NCI-H2029 (cell line): Measurements from ENCODE around the gene CMKLR1.

Experiments used
- DNase-seq: peaks from one replicate; lab custom pipeline; 2025; lab: John Stamatoyannopoulos, UW

The CMKLR1 gene

GRCh38 chr12:108266131-108266530 is 73.0 kb downstream of the CMKLR1 start:
- no peak for DNase-seq

GRCh38 chr12:108265505-108265904 is 73.6 kb downstream of the CMKLR1 start:
- DNase-seq, result no peak

DNA sequence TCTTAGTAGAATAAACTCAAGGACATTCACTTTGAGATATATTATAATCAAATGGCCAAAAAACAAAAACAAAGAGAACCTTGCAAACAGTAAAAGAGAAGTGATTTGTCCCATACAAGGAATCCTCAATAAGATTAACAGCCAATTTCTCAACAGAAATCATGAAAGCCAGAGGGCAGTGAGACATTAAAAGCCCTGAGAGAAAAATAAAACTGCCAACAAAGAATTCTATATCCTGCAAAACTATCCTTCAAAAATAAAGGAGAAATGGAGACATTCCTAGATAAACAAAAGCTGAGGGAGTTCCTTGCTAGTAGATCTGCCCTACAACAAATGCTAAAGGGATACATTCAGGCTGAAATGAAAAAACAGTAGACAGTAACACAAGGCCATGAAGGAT is 78.1 kb downstream of the CMKLR1 start:
- DNase-seq, result no peak

DNA sequence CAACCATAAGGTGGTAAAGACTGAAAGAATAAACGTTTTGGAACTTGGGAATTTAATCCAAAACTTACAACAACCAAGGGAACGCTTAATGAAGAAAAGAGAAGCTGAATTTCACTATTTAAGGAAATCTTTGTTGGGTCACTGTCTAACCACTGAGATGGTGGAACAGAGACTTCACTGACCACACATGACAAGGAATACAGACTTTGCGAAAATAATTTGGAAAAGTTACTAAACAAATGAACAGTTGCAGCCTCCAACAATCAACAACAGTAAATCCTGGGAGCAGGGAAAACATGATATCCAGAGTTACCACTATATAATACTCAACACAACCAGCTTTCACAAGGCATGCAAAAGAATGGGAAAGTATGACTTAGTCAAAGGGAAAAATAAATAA is 79.1 kb downstream of the CMKLR1 start:
- DNase-seq, result no peak

GRCh38 chr12:108257610-108258106 is 81.5 kb downstream of the CMKLR1 start:
- DNase-seq, result no peak

DNA sequence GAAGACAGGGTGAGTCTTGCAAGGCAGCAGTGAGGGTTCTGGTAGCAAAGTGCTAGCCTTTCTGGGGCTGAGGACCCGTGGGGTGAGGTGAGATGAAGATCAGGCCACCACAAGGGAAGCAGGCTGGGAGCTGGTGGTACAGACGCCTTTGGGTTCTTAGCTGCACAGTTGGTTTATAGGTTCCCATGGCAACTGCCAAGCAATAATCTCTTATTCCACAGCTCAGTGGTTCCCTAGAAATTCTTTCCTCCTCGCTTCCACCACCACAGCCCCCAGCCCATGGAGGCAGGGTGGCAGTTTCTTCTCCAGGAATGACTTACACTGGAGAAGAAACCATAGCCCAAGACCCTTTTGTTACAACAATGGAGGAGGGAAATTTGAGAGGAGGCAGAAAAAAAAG is 82.1 kb downstream of the CMKLR1 start:
- DNase-seq, result no peak

GRCh38 chr12:108255252-108255602 is 83.9 kb downstream of the CMKLR1 start:
- no peak for DNase-seq

DNA sequence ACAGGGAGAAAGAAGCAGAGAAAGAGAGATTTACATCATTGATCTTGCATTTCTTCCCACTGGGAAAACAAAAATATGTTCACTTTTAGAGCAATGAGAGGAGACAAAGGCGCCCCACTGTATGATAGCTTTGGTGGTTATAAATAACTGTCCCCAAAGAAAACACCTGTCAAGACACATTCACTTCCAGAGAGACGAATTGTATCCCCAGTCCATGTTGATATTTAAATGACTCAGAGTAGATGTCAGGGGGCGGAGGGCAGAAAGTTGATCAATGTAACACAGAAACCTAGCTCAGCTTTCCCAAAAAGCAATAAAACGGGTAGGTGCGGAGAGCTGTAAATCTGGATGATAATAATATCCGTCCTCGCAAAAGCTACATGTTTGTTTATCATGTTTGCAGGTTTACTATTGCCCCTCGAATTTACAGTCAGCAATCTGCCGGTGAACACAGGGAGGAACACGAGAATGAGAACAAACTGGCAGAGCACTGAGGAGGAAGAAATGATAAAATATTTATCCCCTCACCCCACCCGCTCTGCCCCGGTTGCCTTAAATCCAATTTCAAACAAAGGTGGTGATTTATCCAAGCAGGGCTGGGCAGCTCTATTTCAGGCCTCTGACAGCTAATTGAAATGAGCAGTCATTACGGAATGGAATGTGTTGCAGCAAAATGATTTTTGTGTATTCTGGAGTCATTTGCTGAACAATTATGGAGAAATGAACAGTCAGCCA is 84.4 kb downstream of the CMKLR1 start:
- no peak for DNase-seq

DNA sequence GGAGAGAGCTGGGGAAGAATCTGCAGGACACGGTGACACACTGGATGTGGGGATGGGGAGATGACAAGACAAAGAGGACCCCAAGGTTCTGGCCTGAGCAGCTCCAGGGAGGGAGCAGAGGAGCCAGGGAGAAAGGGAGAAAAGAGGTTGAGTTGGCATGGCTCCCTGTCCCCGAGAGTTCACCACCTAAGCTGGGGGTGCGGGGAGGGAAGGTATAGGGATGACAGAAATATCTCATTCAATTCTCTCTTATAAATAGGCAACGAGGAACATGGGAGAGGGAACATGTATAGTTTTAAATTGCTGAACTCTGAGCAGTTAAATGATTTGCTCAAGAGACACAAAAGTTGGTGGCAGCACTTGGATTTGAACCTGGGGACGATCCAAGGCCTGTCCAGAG is 85.1 kb downstream of the CMKLR1 start:
- no peak for DNase-seq

DNA sequence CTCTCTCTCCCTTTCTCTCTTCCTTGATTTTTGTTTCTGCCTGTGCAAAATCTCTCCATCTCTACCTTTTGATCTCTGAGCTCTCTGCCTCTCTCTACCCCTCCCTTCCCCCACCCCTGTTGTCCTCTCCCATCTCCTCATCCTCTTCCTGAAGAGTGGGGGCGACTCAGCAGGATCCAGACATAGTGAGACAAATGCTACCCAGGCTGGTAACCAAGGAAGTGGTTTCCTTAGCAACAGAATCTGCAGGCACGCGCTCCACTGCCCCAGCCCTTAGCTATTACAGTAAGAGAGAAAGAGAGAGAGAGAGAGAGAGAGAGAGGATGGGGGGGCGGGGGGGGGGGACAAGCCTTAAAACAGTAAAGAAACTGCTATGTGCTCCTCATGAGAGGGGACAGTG is 85.6 kb downstream of the CMKLR1 start:
- DNase-seq, result no peak

- no peak for DNase-seq
Observed at GRCh38 chr12:108252523-108252922, 86.6 kb downstream of the CMKLR1 start.

GRCh38 chr12:108248011-108248410 is 91.1 kb downstream of the CMKLR1 start:
- DNase-seq, result no peak

GRCh38 chr12:108247130-108247529 is 92.0 kb downstream of the CMKLR1 start:
- no peak for DNase-seq

- no peak for DNase-seq
Observed at GRCh38 chr12:108241986-108242703, 97.0 kb downstream of the CMKLR1 start.

GRCh38 chr12:108240928-108241327 is 98.2 kb downstream of the CMKLR1 start:
- DNase-seq, result no peak

- no peak for DNase-seq
Observed at GRCh38 chr12:108240027-108240785, 98.9 kb downstream of the CMKLR1 start.

DNA sequence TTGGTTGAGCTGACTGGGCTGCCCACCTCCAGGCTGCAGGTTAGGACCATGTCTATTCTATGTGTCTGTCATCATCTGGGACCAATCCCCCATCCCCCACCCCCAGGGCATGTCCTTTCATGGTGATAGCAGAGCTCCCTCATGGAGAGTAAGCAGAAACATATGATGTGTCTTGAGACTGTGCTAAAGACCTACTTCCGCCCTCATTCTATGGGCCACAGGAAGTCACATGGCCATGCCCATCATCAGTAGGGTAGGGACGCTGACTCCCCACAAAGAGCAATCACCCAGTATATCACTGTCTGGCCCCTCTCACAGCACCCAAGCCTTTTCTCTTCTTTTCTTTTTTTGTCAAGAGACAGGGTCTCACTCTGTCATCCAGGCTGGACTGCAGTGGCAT is 99.7 kb downstream of the CMKLR1 start:
- DNase-seq, result no peak

DNA sequence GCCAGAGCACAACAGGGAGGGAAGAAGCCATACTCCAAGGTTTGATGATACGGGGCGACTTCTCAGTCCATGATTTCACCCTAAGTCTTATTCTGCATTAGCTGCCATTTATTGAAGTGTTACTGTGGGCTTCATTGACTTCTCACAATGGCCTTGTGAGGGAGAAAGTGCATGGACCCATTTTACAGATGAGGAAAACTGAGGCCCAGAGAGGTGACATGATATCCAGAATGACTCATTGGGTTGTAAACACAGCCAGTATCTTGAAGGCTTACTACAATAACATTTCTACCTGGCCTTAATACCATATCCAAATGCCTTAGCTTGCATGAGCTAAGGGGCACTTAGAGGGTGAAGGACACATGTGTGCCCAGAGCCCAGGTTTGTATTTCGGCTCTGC is 100.6 kb downstream of the CMKLR1 start:
- DNase-seq, result no peak
